ENCODE measurements around the gene PAPOLG. TPM values are rescaled to one million over a fixed set of nuclear protein-coding genes. Genes with fewer than 3 reads are reported as not detected.
"Not testable (repeated sequence)": the region's sequence is repeated elsewhere in the genome, so short reads cannot be mapped to it uniquely, and the experiment has no call there.

Gene PAPOLG
- total and polyA plus RNA-seq, 2 experiments from 2014 or later = 8.6 to 13.6 TPM

DNA sequence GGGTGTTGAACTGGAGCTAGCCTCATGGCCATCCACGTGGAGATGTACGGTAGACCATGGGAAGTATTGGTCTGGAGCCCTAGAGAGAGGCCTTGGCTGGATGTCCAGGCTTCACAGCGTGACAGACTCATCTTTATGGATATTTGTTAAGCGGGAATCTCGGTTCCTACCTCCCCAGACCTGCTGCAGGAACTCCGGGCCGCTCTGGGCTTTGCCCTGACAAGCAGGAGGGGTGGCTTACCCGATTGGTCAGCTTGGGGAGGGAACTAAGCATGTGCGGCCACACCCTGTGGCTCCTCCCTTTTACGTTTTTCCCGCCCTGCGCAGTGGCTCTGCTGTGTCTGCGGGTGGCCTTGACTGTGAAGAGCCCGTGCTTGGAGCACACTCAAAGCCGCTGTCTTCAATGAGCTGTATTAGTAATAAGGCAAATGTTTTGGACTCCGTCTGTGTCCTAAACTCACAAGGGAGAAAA, 52.3 kb downstream of the PAPOLG start:
- no peaks in the 10 kb centered on the region for H3K36me3 ChIP-seq
- H3K27me3 ChIP-seq = no peaks in the 10 kb centered on the region
- DNase-seq (ENCODE audit: low read depth in 1 of 2, low spot score in 1 of 2) = no peak
- H3K4me1 ChIP-seq (ENCODE audit: low read depth) = no peaks in the 10 kb centered on the region
- TF ChIP-seq, protein P1, sequence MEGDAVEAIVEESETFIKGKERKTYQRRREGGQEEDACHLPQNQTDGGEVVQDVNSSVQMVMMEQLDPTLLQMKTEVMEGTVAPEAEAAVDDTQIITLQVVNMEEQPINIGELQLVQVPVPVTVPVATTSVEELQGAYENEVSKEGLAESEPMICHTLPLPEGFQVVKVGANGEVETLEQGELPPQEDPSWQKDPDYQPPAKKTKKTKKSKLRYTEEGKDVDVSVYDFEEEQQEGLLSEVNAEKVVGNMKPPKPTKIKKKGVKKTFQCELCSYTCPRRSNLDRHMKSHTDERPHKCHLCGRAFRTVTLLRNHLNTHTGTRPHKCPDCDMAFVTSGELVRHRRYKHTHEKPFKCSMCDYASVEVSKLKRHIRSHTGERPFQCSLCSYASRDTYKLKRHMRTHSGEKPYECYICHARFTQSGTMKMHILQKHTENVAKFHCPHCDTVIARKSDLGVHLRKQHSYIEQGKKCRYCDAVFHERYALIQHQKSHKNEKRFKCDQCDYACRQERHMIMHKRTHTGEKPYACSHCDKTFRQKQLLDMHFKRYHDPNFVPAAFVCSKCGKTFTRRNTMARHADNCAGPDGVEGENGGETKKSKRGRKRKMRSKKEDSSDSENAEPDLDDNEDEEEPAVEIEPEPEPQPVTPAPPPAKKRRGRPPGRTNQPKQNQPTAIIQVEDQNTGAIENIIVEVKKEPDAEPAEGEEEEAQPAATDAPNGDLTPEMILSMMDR (IDR thresholded peaks at IDR 0.05; ENCODE audit: low read depth, low read length) = no peak
- no peak overlapping the region for H3K4me3 ChIP-seq
- H3K27ac ChIP-seq = no peak overlapping the region
- H3K9me3 ChIP-seq (ENCODE audit: low read depth) = no peaks in the 10 kb centered on the region

DNA sequence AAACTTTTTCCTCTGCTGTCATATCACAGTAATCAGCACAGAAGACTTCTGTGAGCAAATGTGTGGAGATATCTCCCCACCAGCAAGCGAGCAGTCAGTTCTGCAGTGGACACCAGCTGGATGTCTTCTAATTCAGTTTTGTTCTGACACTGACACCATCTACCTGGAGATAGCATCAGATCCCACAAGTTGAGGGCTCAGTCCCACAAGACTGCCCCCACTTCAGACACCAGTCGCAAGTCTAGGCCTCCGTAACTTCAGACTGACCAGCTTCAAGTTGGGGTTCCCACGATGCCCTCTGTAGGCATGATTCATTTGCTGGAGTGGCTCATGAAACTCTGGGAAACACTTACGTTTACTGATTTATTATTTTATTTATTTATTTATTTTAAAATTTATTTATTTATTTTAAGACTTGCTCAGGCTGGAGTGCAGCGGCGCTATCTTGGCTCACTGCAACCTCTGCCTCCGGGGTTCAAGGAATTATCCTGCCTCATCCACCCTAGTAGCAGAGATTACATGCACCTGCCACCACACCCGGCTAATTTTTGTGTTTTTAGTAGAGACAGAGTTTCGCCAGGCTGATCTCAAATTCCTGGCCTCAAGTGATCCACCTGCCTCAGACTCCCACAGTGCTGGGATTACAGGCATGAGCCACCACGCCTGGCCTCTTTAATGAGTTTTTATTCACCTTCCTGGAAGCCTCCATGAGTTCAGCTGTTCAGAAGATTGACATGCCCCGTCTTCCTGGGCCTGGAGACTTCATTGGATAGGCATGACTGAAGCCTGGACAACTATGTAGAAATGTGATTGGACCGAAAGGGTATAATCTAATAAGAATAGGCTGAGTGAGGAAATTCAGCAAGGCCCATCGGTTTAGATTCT, 55.7 kb downstream of the PAPOLG start:
- H3K27me3 ChIP-seq = no peaks in the 10 kb centered on the region
- H3K4me3 ChIP-seq = no peak overlapping the region
- DNase-seq (ENCODE audit: low read depth in 1 of 2, low spot score in 1 of 2) = no peak
- no peaks in the 10 kb centered on the region for H3K9me3 ChIP-seq (ENCODE audit: low read depth)
- H3K27ac ChIP-seq = no peak overlapping the region
- TF ChIP-seq, protein P1 (IDR thresholded peaks at IDR 0.05; ENCODE audit: low read depth, low read length) = no peak
- no peaks in the 10 kb centered on the region for H3K4me1 ChIP-seq (ENCODE audit: low read depth)
- H3K36me3 ChIP-seq = no peaks in the 10 kb centered on the region

DNA sequence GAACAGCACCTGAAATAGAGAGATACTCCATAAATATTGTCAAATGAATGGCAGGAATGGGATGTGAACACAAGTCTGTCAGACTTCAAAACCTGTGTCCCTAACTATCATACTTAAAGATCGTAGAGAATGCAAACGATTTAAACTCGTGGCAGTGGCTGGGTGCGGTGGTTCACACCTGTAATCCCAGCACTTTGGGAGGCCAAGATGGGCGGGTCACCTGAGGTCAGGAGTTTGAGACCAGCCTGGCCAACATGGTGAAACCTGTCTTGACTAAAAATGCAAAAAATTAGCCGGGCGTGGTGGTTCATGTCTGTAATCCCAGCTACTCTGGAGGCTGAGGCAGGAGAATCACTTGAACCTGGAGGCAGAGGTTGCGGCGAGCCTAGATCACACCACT, 61.1 kb downstream of the PAPOLG start:
- not testable (repeated sequence) for H3K9me3 ChIP-seq (ENCODE audit: low read depth); DNase-seq (ENCODE audit: low read depth in 1 of 2, low spot score in 1 of 2); H3K4me3 ChIP-seq; H3K27ac ChIP-seq; H3K27me3 ChIP-seq; H3K36me3 ChIP-seq; H3K4me1 ChIP-seq (ENCODE audit: low read depth)

DNA sequence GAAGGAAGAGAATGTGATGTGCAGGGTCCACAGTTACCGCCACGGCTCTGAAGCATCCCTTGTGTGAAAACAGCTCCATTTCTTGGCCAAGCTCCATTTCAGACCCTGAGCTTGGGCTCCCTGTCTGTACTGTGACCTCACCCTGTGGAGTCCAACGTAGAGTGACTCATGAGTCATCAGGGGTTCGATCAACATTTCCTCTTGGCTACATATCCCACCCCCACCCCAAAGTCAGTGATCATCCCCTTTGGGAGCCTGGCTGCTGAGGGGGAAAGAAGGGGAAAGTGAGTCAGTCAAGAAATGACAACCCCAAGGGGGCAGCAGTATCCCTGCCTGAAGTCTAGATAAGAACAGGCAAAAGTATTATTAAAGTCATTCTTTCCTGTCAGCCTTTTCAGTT, 62.2 kb downstream of the PAPOLG start:
- Histone ChIP-seq H3K27me3 (no peaks in the 10 kb centered on the region), H3K9me3 (ENCODE audit: low read depth) (no peaks in the 10 kb centered on the region), H3K27ac (no peak overlapping the region), H3K4me1 (ENCODE audit: low read depth) (no peaks in the 10 kb centered on the region), H3K4me3 (no peak overlapping the region), H3K36me3 (no peaks in the 10 kb centered on the region)
- TF ChIP-seq, protein P1 (IDR thresholded peaks at IDR 0.05; ENCODE audit: low read depth, low read length) = peak; percentile 23
- peak in 1 of 2 donors; percentile 6 for DNase-seq (ENCODE audit: low read depth in 1 of 2, low spot score in 1 of 2)

DNA sequence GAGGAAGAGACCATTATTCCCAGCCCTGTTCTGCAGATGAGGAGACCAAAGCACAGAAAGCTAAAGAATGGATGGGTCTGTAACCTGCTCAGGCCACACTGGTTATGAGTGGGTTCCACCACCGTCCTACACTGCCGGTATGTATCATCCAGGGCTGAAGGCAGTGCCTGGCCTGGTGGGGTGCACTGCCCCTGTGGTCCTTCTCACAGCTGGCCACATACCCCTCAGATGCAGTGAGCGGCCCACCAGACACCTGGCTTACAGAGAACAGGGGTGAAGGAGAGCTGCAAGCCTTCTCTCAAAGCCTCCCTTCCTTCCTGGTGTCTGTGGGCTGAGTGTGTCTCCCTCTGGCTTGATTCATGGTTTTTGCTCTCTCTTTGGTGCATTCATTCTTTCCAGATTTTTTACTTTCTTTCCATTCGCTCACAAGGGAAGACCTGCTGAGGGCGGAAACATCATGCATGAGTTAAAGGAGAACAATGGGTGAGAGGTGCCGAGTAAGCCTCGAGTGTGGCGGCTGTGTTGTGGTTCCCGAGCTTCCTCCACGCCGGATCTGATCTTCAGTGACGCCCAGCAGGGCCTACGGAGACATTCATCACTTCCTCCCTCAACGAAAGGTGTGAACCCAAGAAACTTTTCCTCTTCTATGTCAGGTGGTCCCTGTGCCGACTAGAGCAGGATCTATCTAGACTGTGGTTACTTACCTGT, 63.2 kb downstream of the PAPOLG start:
- DNase-seq (ENCODE audit: low read depth in 1 of 2, low spot score in 1 of 2) = no peak
- H3K27me3 ChIP-seq = no peaks in the 10 kb centered on the region
- H3K4me3 ChIP-seq = no peak overlapping the region
- H3K36me3 ChIP-seq = no peaks in the 10 kb centered on the region
- no peaks in the 10 kb centered on the region for H3K4me1 ChIP-seq (ENCODE audit: low read depth)
- H3K9me3 ChIP-seq (ENCODE audit: low read depth) = no peaks in the 10 kb centered on the region
- no peak overlapping the region for H3K27ac ChIP-seq
- TF ChIP-seq, protein P1 (IDR thresholded peaks at IDR 0.05; ENCODE audit: low read depth, low read length) = no peak

DNA sequence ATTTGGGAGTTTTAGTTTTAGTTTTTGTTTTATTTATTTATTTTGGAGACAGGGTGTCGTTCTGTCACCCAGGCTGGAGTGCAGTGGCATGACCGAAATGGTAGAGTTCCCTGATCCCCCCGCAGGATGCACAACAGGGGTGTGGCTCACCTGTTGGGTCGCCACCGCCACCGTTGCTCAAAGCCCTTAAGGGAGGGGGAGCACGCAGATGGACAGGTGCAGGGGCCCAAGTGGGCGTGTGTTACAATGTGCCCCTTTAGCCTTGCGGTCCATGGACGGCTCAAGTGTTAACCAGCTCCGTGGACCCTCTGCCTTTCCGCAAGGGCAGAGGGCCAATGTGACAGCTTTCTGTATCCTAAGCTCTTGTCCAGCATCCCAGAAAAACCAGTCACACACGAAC, 63.9 kb downstream of the PAPOLG start:
- Histone ChIP-seq H3K27me3 (no peaks in the 10 kb centered on the region), H3K27ac (no peak overlapping the region), H3K4me1 (ENCODE audit: low read depth) (no peaks in the 10 kb centered on the region), H3K36me3 (no peaks in the 10 kb centered on the region), H3K4me3 (no peak overlapping the region), H3K9me3 (ENCODE audit: low read depth) (no peaks in the 10 kb centered on the region)
- no peak for DNase-seq (ENCODE audit: low read depth in 1 of 2, low spot score in 1 of 2)
- TF ChIP-seq, protein P1 (IDR thresholded peaks at IDR 0.05; ENCODE audit: low read depth, low read length) = no peak

Measured in cardiac muscle cell (in vitro differentiated cells and primary cell).